Ishikawa (cell line): ENCODE measurements around the gene NOP53.

Experiments used
- CEBPB ChIP-seq: IDR thresholded peaks from 2 replicates; pipeline ENCODE4 v1.6.1; 2012
- CREB1 ChIP-seq: IDR thresholded peaks from 2 replicates; pipeline ENCODE4 v1.6.1; 2012; ENCODE audit warnings: low read depth
- EGR1 ChIP-seq: IDR thresholded peaks from 2 replicates; pipeline ENCODE4 v1.6.1; 2012
- EP300 ChIP-seq: IDR thresholded peaks from 2 replicates; pipeline ENCODE4 v1.6.1; 2012; ENCODE audit warnings: borderline replicate concordance
- FOXM1 ChIP-seq: IDR thresholded peaks from 2 replicates; pipeline ENCODE4 v1.6.1; 2012; ENCODE audit warnings: low read depth, borderline replicate concordance
- NFIC ChIP-seq: IDR thresholded peaks from 2 replicates; pipeline ENCODE4 v1.6.1; 2012
- RAD21 ChIP-seq: IDR thresholded peaks from 2 replicates; pipeline ENCODE4 v1.6.1; 2012; ENCODE audit warnings: low read depth
- REST ChIP-seq: IDR thresholded peaks from 2 replicates; pipeline ENCODE4 v1.6.1; 2012; ENCODE audit warnings: low read depth, mild to moderate bottlenecking
- TAF1 ChIP-seq: IDR thresholded peaks from 2 replicates; pipeline ENCODE4 v1.6.1; 2012; ENCODE audit warnings: low read depth, mild to moderate bottlenecking
- TCF12 ChIP-seq: IDR thresholded peaks from 2 replicates; pipeline ENCODE4 v1.6.1; 2012; ENCODE audit warnings: low read depth
- TEAD4 ChIP-seq: IDR thresholded peaks from 2 replicates; pipeline ENCODE4 v1.6.1; 2012
- YY1 ChIP-seq: IDR thresholded peaks from 2 replicates; pipeline ENCODE4 v1.6.1; 2012; ENCODE audit warnings: low read depth
- ZBTB7A ChIP-seq: IDR thresholded peaks from 2 replicates; pipeline ENCODE4 v1.6.1; 2012; ENCODE audit warnings: low read depth
- TF ChIP-seq, protein P1 (sequence below): IDR thresholded peaks from 2 replicates; pipeline ENCODE4 v1.6.1; 2012
- TF ChIP-seq, protein P2 (sequence below): IDR thresholded peaks from 2 replicates; pipeline ENCODE4 v1.6.1; 2012

NOP53 gene

DNA sequence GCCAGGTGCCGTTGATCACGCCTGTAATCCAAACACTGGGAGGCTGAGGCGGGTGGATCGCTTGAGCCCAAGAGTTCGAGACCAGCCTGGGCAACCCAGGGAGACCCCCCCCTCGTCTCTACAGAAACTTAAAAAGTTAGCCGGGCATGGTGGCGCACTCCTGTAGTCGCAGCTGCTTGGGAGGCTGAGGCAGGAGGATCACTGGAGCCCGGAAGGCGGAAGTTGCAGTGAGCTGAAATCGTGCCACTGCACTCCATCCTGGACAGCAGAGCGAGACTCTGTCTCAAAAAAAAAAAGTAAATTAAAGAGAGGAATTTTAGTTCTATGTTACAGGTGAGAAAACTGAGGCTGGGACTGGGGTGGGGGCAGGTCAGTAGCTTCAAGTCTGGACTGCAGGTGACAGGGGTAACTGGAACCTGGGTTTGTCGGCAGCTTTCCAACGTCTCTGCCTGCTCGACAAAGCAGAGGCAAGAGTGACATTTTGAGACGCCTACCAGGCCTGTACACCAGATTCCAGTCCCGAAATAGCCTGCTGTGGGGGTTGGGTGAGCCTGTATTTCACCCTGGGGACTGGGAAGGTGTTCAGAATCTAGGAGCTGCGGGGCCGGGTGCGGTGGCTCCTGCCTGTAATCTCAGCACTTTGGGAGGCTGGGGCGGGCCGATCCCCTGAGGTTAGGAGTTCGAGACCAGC lies 34.3 kb downstream of the NOP53 start:
- no peak for TF ChIP-seq CEBPB
- TF ChIP-seq, protein P1, sequence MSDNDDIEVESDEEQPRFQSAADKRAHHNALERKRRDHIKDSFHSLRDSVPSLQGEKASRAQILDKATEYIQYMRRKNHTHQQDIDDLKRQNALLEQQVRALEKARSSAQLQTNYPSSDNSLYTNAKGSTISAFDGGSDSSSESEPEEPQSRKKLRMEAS: no peak
- no peak for TF ChIP-seq ZBTB7A
- TF ChIP-seq TEAD4: no peak
- TF ChIP-seq NFIC: no peak
- TF ChIP-seq TAF1: no peak
- TF ChIP-seq FOXM1: no peak
- TF ChIP-seq CREB1: no peak
- TF ChIP-seq YY1: no peak
- no peak for TF ChIP-seq EGR1

DNA sequence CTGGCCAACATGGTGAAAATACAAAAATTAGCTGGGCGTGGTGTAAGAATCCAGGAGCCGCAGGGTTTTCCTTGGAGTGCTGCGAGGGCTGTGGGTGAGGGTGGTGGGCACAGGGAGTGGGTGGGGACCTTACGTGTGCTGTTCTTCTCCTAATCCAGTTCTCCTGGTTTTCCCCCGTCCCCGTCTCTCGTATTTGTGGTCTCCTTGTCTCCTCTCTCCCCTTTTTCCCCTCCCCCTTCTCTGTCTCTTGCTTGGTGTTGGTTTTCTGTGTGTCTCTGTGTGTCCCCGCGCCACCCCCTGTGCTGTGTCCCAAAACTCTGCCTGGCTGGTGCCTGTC lies 34.8 kb downstream of the NOP53 start:
- TF ChIP-seq CREB1: no peak
- TF ChIP-seq TAF1: no peak
- TF ChIP-seq, protein P2, sequence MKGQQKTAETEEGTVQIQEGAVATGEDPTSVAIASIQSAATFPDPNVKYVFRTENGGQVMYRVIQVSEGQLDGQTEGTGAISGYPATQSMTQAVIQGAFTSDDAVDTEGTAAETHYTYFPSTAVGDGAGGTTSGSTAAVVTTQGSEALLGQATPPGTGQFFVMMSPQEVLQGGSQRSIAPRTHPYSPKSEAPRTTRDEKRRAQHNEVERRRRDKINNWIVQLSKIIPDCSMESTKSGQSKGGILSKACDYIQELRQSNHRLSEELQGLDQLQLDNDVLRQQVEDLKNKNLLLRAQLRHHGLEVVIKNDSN: no peak
- no peak for TF ChIP-seq TCF12
- no peak for TF ChIP-seq FOXM1
- no peak for TF ChIP-seq TEAD4
- TF ChIP-seq, protein P1: no peak
- no peak for TF ChIP-seq REST
- TF ChIP-seq ZBTB7A: no peak
- no peak for TF ChIP-seq NFIC
- no peak for TF ChIP-seq RAD21
- no peak for TF ChIP-seq EGR1
- TF ChIP-seq EP300: no peak
- TF ChIP-seq YY1: no peak
- TF ChIP-seq CEBPB: no peak

- no peak for TF ChIP-seq ZBTB7A
- TF ChIP-seq, protein P2: 0 out of 2 replicates have a peak, but pooled peaks have one; percentile 13
Observed at GRCh38 chr19:47781590-47782262, 36.4 kb downstream of the NOP53 start.

- TF ChIP-seq CREB1 (no peak), REST (no peak), YY1 (no peak), TEAD4 (no peak), TCF12 (no peak), TAF1 (no peak), FOXM1 (no peak), EGR1 (no peak), CEBPB (no peak)
Observed at GRCh38 chr19:47786566-47786965, 41.2 kb downstream of the NOP53 start.

GRCh38 chr19:47789811-47790210 lies 44.5 kb downstream of the NOP53 start:
- TF ChIP-seq, protein P1: peak; percentile 45
- TF ChIP-seq EGR1: peak; percentile 54; the same call in 1 of the 2 replicates

DNA sequence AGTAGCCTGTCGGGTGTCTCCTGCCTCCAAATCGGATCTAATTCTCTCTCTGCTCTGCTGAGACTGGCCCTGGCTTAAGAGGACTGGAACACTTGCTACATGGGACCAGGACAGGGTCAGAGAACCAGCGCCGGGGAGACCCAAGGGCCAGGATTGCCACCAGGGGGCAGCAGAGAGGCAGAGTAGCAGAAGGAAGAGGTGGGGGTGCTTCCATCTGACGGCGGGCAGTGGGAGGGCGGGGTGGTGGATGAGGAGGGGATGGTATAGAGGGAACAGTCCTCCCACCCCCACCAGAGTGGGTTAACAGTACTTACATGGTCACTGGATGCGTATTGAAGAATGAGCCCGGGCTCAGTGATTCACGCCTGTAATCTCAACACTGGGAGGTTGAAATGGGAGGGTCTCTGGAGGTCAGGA lies 45.1 kb downstream of the NOP53 start:
- TF ChIP-seq RAD21: peak; percentile 60
- TF ChIP-seq FOXM1: no peak
- no peak for TF ChIP-seq YY1
- peak; percentile 68; the same call in 1 of the 2 replicates for TF ChIP-seq ZBTB7A

DNA sequence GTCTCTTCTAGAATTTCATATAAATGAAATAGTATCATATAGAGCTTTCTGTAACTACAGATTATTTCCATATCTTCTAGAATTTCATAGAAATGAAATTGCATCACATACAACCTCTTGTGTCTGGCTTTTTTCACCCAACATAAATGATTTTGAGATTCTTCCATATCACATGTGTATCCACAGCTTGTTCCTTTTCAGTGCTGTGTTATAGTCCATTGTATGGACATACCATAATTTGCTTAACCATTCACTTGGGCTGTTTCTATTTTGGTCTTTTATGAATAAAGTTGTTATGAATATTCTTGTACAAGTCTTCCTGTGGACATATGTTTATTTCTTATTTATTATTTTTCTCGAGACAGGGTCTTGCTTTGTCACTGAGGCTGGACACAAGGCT lies 47.3 kb downstream of the NOP53 start:
- TF ChIP-seq, protein P1: no peak
- no peak for TF ChIP-seq CREB1
- TF ChIP-seq NFIC: no peak
- TF ChIP-seq EGR1: no peak
- TF ChIP-seq, protein P2: no peak
- no peak for TF ChIP-seq YY1
- TF ChIP-seq REST: no peak
- TF ChIP-seq TEAD4: no peak
- no peak for TF ChIP-seq TCF12
- TF ChIP-seq ZBTB7A: no peak
- TF ChIP-seq CEBPB: no peak
